ENCODE results near the gene BTRC. TPM values are rescaled to one million over a fixed set of nuclear protein-coding genes. Genes with fewer than 3 reads are reported as not detected.
A peak's percentile ranks its signal among the peaks of the same experiment; 100 is the strongest.

Gene BTRC
- total RNA-seq, 1 donor from 2014 or later: 19.4 TPM

GRCh38 chr10:101428036-101428435 is 74.1 kb downstream of the BTRC start:
- TF ChIP-seq CTCF (IDR thresholded peaks at IDR 0.05): no peak
- POLR2A ChIA-PET: interaction anchor here (0.6 kb wide), 1 partner anchor 1744 kb away, joined by 4 read pairs; no protein-coding TSS in a partner anchor
- H3K4me3 Mint-ChIP-seq: no peak overlapping the region
- intact Hi-C loops (cut with micrococcal nuclease): no loop called here
- peaks cover 14% of the 10 kb centered on the region for H3K36me3 Mint-ChIP-seq (ENCODE audit: low read depth)
- H3K27ac Mint-ChIP-seq: no peak overlapping the region
- H3K4me1 Mint-ChIP-seq: peaks cover 4% of the 10 kb centered on the region
- H3K9me3 Mint-ChIP-seq: no peaks in the 10 kb centered on the region
- DNase-seq (no peak), ATAC-seq (ENCODE audit: low read depth) (no peak)
- no peaks in the 10 kb centered on the region for H3K27me3 Mint-ChIP-seq
- CTCF ChIA-PET: no interaction called here

- CTCF ChIA-PET: no interaction called here
- DNase-seq: no peak
- no peak overlapping the region for H3K4me3 Mint-ChIP-seq
- POLR2A ChIA-PET: no interaction called here
- ATAC-seq (ENCODE audit: low read depth): no peak
- peaks cover 16% of the 10 kb centered on the region for H3K36me3 Mint-ChIP-seq (ENCODE audit: low read depth)
- no peak for TF ChIP-seq CTCF (IDR thresholded peaks at IDR 0.05)
- peaks cover 4% of the 10 kb centered on the region for H3K4me1 Mint-ChIP-seq
- H3K27me3 Mint-ChIP-seq: no peaks in the 10 kb centered on the region
- intact Hi-C loops (cut with micrococcal nuclease): no loop called here
- no peaks in the 10 kb centered on the region for H3K9me3 Mint-ChIP-seq
- H3K27ac Mint-ChIP-seq: no peak overlapping the region
Measured at GRCh38 chr10:101429423-101429822, 75.5 kb downstream of the BTRC start.

- no peaks in the 10 kb centered on the region for H3K4me1 Mint-ChIP-seq
- no peaks in the 10 kb centered on the region for H3K9me3 Mint-ChIP-seq
- DNase-seq (no peak), ATAC-seq (ENCODE audit: low read depth) (no peak)
- H3K27ac Mint-ChIP-seq: no peak overlapping the region
- intact Hi-C loops (cut with micrococcal nuclease): no loop called here
- H3K27me3 Mint-ChIP-seq: no peaks in the 10 kb centered on the region
- H3K4me3 Mint-ChIP-seq: no peak overlapping the region
- peaks cover 10% of the 10 kb centered on the region for H3K36me3 Mint-ChIP-seq (ENCODE audit: low read depth)
- no peak for TF ChIP-seq CTCF (IDR thresholded peaks at IDR 0.05)
- POLR2A ChIA-PET: no interaction called here
- CTCF ChIA-PET: interaction anchor here (0.5 kb wide), 1 partner anchor 1358 kb away, joined by 5 read pairs; no protein-coding TSS in a partner anchor
Measured at GRCh38 chr10:101436302-101436701, 82.3 kb downstream of the BTRC start.

- no peak overlapping the region for H3K27ac Mint-ChIP-seq
- peaks cover 3% of the 10 kb centered on the region for H3K4me1 Mint-ChIP-seq
- no peaks in the 10 kb centered on the region for H3K27me3 Mint-ChIP-seq
- no peak overlapping the region for H3K4me3 Mint-ChIP-seq
- CTCF ChIA-PET: interaction anchor here (1.9 kb wide), 1 partner anchor 167 kb away, joined by 7 read pairs; no protein-coding TSS in a partner anchor
- TF ChIP-seq CTCF (IDR thresholded peaks at IDR 0.05): no peak
- POLR2A ChIA-PET: interaction anchor here (0.5 kb wide), 1 partner anchor 10 kb away, joined by 3 read pairs; no protein-coding TSS in a partner anchor
- ATAC-seq (ENCODE audit: low read depth) (no peak), DNase-seq (no peak)
- H3K9me3 Mint-ChIP-seq: no peaks in the 10 kb centered on the region
- intact Hi-C loops (cut with micrococcal nuclease): no loop called here
- no peaks in the 10 kb centered on the region for H3K36me3 Mint-ChIP-seq (ENCODE audit: low read depth)
Measured at GRCh38 chr10:101438881-101439391, 85.0 kb downstream of the BTRC start.

- no peaks in the 10 kb centered on the region for H3K36me3 Mint-ChIP-seq (ENCODE audit: low read depth)
- H3K27me3 Mint-ChIP-seq: no peaks in the 10 kb centered on the region
- DNase-seq: no peak
- ChIA-PET CTCF (interaction anchor here (0.7 to 2.2 kb wide), 7 partner anchors 10 to 228 kb away, joined by 3 to 17 read pairs (median 5); no protein-coding TSS in a partner anchor), POLR2A (no interaction called here)
- no peaks in the 10 kb centered on the region for H3K9me3 Mint-ChIP-seq
- H3K4me1 Mint-ChIP-seq: peaks cover 3% of the 10 kb centered on the region
- intact Hi-C loops (cut with micrococcal nuclease): loop anchor here (1.0 to 5.0 kb wide), 4 partner anchors 149 to 279 kb away; no protein-coding TSS in a partner anchor
- H3K27ac Mint-ChIP-seq: no peak overlapping the region
- TF ChIP-seq CTCF (IDR thresholded peaks at IDR 0.05): no peak
- ATAC-seq (ENCODE audit: low read depth): peak; percentile 77
- H3K4me3 Mint-ChIP-seq: no peak overlapping the region
Measured at GRCh38 chr10:101441541-101442455, 87.8 kb downstream of the BTRC start.

Data from activated B cell treated with CpG ODN at 0.5 μM for 24 hours (primary cell).